Astrocyte (in vitro differentiated cells and primary cell): Measurements from ENCODE around the gene PER3. TPM values are rescaled to one million over a fixed set of nuclear protein-coding genes. Genes with fewer than 3 reads are reported as not detected.

Experiments
- DNase-seq: peaks from one replicate; pipeline ENCODE4 v3.0.0-alpha.2; 2010; ENCODE audit warnings: low read depth
- FAIRE-seq: peaks from 2 replicates; lab custom pipeline; 2011; peaks lifted over from hg19 to GRCh38; lab: Jason Lieb, UNC
- H2AFZ ChIP-seq: 2 replicates; pipeline ENCODE4 v1.6.0; 2012; ENCODE audit warnings: low read depth, low read length, inconsistent platforms
- H3K27ac ChIP-seq: 2 replicates; pipeline ENCODE4 v1.5.1; 2011; ENCODE audit warnings: low read depth, low read length, inconsistent platforms
- H3K27me3 ChIP-seq: 2 replicates; pipeline ENCODE4 v1.6.0; 2011; ENCODE audit warnings: low read length, inconsistent platforms; ENCODE audit not compliant: insufficient read depth
- H3K36me3 ChIP-seq: 2 replicates; pipeline ENCODE4 v1.5.1; 2011; ENCODE audit warnings: low read length, inconsistent platforms; ENCODE audit not compliant: insufficient read depth
- H3K4me1 ChIP-seq: 2 replicates; pipeline ENCODE4 v1.5.1; 2011; ENCODE audit warnings: low read length, inconsistent platforms; ENCODE audit not compliant: insufficient read depth
- H3K4me2 ChIP-seq: 2 replicates; pipeline ENCODE4 v1.6.0; 2012; ENCODE audit warnings: low read length, inconsistent platforms
- H3K4me3 ChIP-seq: 2 replicates; pipeline ENCODE4 v1.5.1; 2011; ENCODE audit warnings: low read depth, mild to moderate bottlenecking, low read length, inconsistent platforms; ENCODE audit not compliant: insufficient read depth
- H3K79me2 ChIP-seq: 2 replicates; pipeline ENCODE4 v1.6.0; 2012; ENCODE audit warnings: mild to moderate bottlenecking, low read length, inconsistent platforms; ENCODE audit not compliant: insufficient read depth
- H3K9ac ChIP-seq: 2 replicates; pipeline ENCODE4 v1.6.0; 2012; ENCODE audit warnings: mild to moderate bottlenecking, low read length, inconsistent platforms
- H3K9me3 ChIP-seq: 2 replicates; pipeline ENCODE4 v1.5.1; 2012; ENCODE audit warnings: low read depth, mild to moderate bottlenecking, low read length, inconsistent platforms; ENCODE audit not compliant: insufficient read depth
- H4K20me1 ChIP-seq: 2 replicates; pipeline ENCODE4 v1.6.0; 2012; ENCODE audit warnings: low read length, inconsistent platforms; ENCODE audit not compliant: insufficient read depth
- H3K27ac Mint-ChIP-seq: one replicate; pipeline ENCODE4 v1.8.0; 2021; ENCODE audit warnings: mild to moderate bottlenecking, mixed read lengths; ENCODE audit not compliant: unreplicated experiment
- H3K27me3 Mint-ChIP-seq: one replicate; pipeline ENCODE4 v1.8.0; 2021; ENCODE audit warnings: low read depth, mixed read lengths; ENCODE audit not compliant: unreplicated experiment
- H3K36me3 Mint-ChIP-seq: one replicate; pipeline ENCODE4 v1.8.0; 2021; ENCODE audit warnings: low read depth, mixed read lengths; ENCODE audit not compliant: unreplicated experiment
- H3K4me1 Mint-ChIP-seq: one replicate; pipeline ENCODE4 v1.8.0; 2021; ENCODE audit warnings: low read depth, mixed read lengths; ENCODE audit not compliant: unreplicated experiment
- H3K4me3 Mint-ChIP-seq: one replicate; pipeline ENCODE4 v1.8.0; 2021; ENCODE audit warnings: mild to moderate bottlenecking, moderate library complexity, mixed read lengths; ENCODE audit not compliant: unreplicated experiment
- H3K9me3 Mint-ChIP-seq: one replicate; pipeline ENCODE4 v1.8.0; 2021; ENCODE audit warnings: mild to moderate bottlenecking, mixed read lengths; ENCODE audit not compliant: unreplicated experiment
- CTCF ChIP-seq: IDR thresholded peaks from 2 replicates; pipeline ENCODE4 v1.5.1; 2011; ENCODE audit warnings: low read depth, mild to moderate bottlenecking, inconsistent platforms, low read length, moderate library complexity; ENCODE audit not compliant: insufficient read depth
- EZH2 ChIP-seq: IDR thresholded peaks from 2 replicates; pipeline ENCODE4 v1.6.1; 2012; ENCODE audit warnings: mild to moderate bottlenecking, low read length, inconsistent platforms; ENCODE audit not compliant: insufficient read depth
- total RNA-seq: library from RNA; stranded (reverse); gene quantifications from 2 replicates; pipeline ENCODE4 v1.2.1, GENCODE V29; 2021

The PER3 gene
- total RNA-seq, 1 donor from 2014 or later = 2.5 TPM

GRCh38 chr1:7805460-7805859, 21.4 kb downstream of the PER3 start:
- DNase-seq = no peak
- Mint-ChIP-seq H3K27ac (no peak overlapping the region), H3K4me1 (peaks cover 7% of the 10 kb centered on the region), H3K4me3 (no peak overlapping the region), H3K36me3 (peaks cover 4% of the 10 kb centered on the region), H3K27me3 (peaks cover 3% of the 10 kb centered on the region), H3K9me3 (no peaks in the 10 kb centered on the region)
- FAIRE-seq = no peak
- Histone ChIP-seq H3K4me3 (no peak overlapping the region), H3K36me3 (no peaks in the 10 kb centered on the region), H2AFZ (no peak overlapping the region), H3K4me1 (no peaks in the 10 kb centered on the region), H3K4me2 (no peak overlapping the region), H4K20me1 (no peaks in the 10 kb centered on the region), H3K27me3 (no peaks in the 10 kb centered on the region), H3K79me2 (no peaks in the 10 kb centered on the region), H3K9ac (no peak overlapping the region), H3K27ac (no peak overlapping the region), H3K9me3 (no peaks in the 10 kb centered on the region)
- TF ChIP-seq EZH2 = no peak
- TF ChIP-seq CTCF = no peak

GRCh38 chr1:7808253-7808844, 24.3 kb downstream of the PER3 start:
- Mint-ChIP-seq H3K9me3 (peaks cover 3% of the 10 kb centered on the region), H3K27me3 (peaks cover 3% of the 10 kb centered on the region), H3K4me3 (no peak overlapping the region), H3K27ac (no peak overlapping the region), H3K4me1 (peaks cover 9% of the 10 kb centered on the region), H3K36me3 (peaks cover 8% of the 10 kb centered on the region)
- no peak for TF ChIP-seq EZH2
- TF ChIP-seq CTCF = peak; percentile 38
- H3K4me3 ChIP-seq = no peak overlapping the region
- no peak overlapping the region for H3K4me2 ChIP-seq
- no peaks in the 10 kb centered on the region for H3K36me3 ChIP-seq
- DNase-seq (peak; percentile 29), FAIRE-seq (peak; percentile 34)
- H4K20me1 ChIP-seq = no peaks in the 10 kb centered on the region
- peaks cover 4% of the 10 kb centered on the region for H3K9me3 ChIP-seq
- H3K4me1 ChIP-seq = no peaks in the 10 kb centered on the region
- no peak overlapping the region for H3K27ac ChIP-seq
- H2AFZ ChIP-seq = no peak overlapping the region
- no peak overlapping the region for H3K9ac ChIP-seq
- H3K79me2 ChIP-seq = no peaks in the 10 kb centered on the region
- no peaks in the 10 kb centered on the region for H3K27me3 ChIP-seq

DNA sequence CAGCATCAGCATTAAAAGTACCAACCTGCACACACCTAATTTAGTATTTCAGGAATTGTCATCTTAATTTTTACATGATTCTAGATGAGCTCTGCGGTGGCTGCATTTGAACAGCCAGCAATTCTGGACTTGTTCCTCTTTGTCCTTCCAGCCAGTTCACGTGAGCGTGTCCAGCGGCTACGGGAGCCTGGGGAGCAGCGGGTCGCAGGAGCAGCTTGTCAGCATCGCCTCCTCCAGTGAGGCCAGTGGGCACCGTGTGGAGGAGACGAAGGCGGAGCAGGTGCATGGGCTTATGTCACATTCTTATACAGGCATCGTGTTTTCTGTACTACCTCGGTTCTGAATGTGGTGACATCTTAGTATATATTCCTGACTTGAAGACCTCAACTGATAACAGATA, 25.7 kb downstream of the PER3 start:
- Histone ChIP-seq H3K79me2 (no peaks in the 10 kb centered on the region), H2AFZ (no peak overlapping the region), H3K4me3 (no peak overlapping the region), H3K4me2 (no peak overlapping the region), H3K9ac (no peak overlapping the region), H3K27me3 (no peaks in the 10 kb centered on the region), H3K4me1 (no peaks in the 10 kb centered on the region), H3K36me3 (no peaks in the 10 kb centered on the region), H4K20me1 (no peaks in the 10 kb centered on the region), H3K27ac (peak overlapping the region; percentile 15), H3K9me3 (peaks cover 10% of the 10 kb centered on the region)
- DNase-seq (no peak), FAIRE-seq (no peak)
- H3K27me3 Mint-ChIP-seq = peaks cover 3% of the 10 kb centered on the region
- H3K9me3 Mint-ChIP-seq = peaks cover 8% of the 10 kb centered on the region
- TF ChIP-seq CTCF (no peak), EZH2 (no peak)
- H3K36me3 Mint-ChIP-seq = peaks cover 12% of the 10 kb centered on the region
- H3K4me1 Mint-ChIP-seq = peaks cover 9% of the 10 kb centered on the region
- H3K27ac Mint-ChIP-seq = no peak overlapping the region
- no peak overlapping the region for H3K4me3 Mint-ChIP-seq
